K562 (cell line): ENCODE results near the gene USP44. TPM values are rescaled to one million over a fixed set of nuclear protein-coding genes. Genes with fewer than 3 reads are reported as not detected.

ENCODE experiments used
- ATF1 ChIP-seq, 2 experiments: fragments of 450-650 bp in 1 of 2; IDR thresholded peaks; 2 replicates each; pipeline ENCODE4 v1.6.1; 2016; ENCODE audit warnings: missing compliant biosample characterization in 1 of 2, missing genetic modification characterization in 1 of 2
- SMARCA5 ChIP-seq: fragments of 450-650 bp; IDR thresholded peaks from 2 replicates; pipeline ENCODE4 v1.6.1; 2016
- SP1 ChIP-seq: sonication (generic); formaldehyde crosslinking; IDR thresholded peaks from 2 replicates; pipeline ENCODE4 v1.8.1; 2022; ENCODE audit warnings: mild to moderate bottlenecking, missing genetic modification reagents
- TAF15 ChIP-seq: fragments of 200-400 bp; formaldehyde crosslinking; IDR thresholded peaks from 2 replicates; pipeline ENCODE4 v1.6.1; 2017; ENCODE audit warnings: mild to moderate bottlenecking, low read depth, low read length, moderate library complexity
- YY1 ChIP-seq, 3 experiments: IDR thresholded peaks; 2 replicates each; pipeline ENCODE4 v1.6.1; 2011; ENCODE audit warnings: low read length in 2 of 3, mild to moderate bottlenecking in 2 of 3, moderate library complexity in 2 of 3, borderline replicate concordance in 1 of 3, control low read depth in 1 of 3, low read depth in 1 of 3; ENCODE audit not compliant: insufficient read depth in 3 of 3, insufficient replicate concordance in 2 of 3, control insufficient read depth in 1 of 3, insufficient read length in 1 of 3; ENCODE audit errors: extremely low read depth in 1 of 3
- ZNF436 ChIP-seq: fragments of 250-450, 450-650 bp; sonication (Bioruptor Pico); formaldehyde crosslinking; IDR thresholded peaks from 2 replicates; pipeline ENCODE4 v1.7.0; 2020; ENCODE audit warnings: mild to moderate bottlenecking
- polyA plus RNA-seq, 8 experiments: library from polyadenylated mRNA; depleted of rRNA in 4 of 8; stranded (reverse) in 5 of 8; unstranded in 3 of 8; fragments of >200 nt; fragmentation: Nextera tagmentation in 2 of 8; fragmentation: Illumina TruSeq in 1 of 8; extraction: Ambion mirVana in 2 of 8; extraction: Trizol in 1 of 8; gene quantifications; 2 replicates each; pipeline versions ENCODE4 v1.2.1 to v1.2.3, GENCODE V29; 2011 to 2014; ENCODE audit warnings: inconsistent platforms in 1 of 8, missing spikeins in 1 of 8
- total RNA-seq, 7 experiments: library from RNA; depleted of rRNA in 6 of 7; stranded (reverse); fragments of >200 nt in 6 of 7; fragmentation: Illumina TruSeq in 2 of 7; extraction: Trizol in 2 of 7; gene quantifications; 2 replicates each; pipeline versions ENCODE4 v1.2.1 to v1.2.3, GENCODE V29; 2011 to 2021; ENCODE audit warnings: low replicate concordance in 1 of 7
- TF ChIP-seq, protein P1 (sequence below): IDR thresholded peaks from 3 replicates; pipeline ENCODE4 v1.6.1; 2011; ENCODE audit warnings: borderline replicate concordance, mild to moderate bottlenecking; ENCODE audit not compliant: insufficient read length, insufficient read depth
- TF ChIP-seq, protein P2 (sequence below): fragments of 150-350 bp; IDR thresholded peaks from 2 replicates; pipeline ENCODE4 v1.6.1; 2014; ENCODE audit warnings: low read depth, mild to moderate bottlenecking, low read length, borderline replicate concordance

USP44 gene
- total and polyA plus RNA-seq, 9 of the 15 experiments (the other 6 are each of a cell fraction or from before 2014, with no cell fraction given) = 2.1 to 5.7 (median 2.8) TPM

DNA sequence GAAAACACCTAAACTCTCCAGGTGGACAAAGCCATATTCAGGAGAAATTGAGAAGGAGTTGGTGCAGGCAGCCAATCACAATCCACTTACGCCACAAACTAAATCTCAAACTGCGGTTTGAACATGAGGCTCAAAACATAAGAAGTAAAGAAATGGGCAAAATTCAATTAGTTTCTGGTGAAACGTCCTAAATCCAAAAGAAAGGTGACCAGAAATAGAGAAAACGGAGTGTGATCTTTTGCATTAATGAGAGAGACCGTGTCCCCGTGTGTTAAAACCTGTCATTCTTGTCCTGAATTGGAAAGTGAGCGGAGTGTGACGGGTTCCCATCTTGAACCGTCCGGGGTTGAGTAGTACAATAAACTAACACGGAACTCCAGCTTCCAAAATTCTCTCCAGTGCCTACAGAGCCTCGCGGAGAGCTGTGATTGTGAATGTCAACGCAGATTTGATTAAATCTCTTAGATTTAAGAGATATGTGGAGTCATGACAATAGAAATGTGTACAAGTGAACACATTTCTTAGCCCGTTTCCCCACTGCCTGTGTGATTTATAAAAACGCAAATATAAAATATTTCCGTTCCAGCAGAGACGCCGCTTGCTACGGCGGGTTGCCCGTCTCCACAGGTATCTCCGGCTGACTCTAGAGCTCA lies 77.9 kb downstream of the USP44 start (continued):
- no peak for TF ChIP-seq TAF15
- no peak for TF ChIP-seq ZNF436 (CRISPR knock-in tag)
- TF ChIP-seq, protein P1, sequence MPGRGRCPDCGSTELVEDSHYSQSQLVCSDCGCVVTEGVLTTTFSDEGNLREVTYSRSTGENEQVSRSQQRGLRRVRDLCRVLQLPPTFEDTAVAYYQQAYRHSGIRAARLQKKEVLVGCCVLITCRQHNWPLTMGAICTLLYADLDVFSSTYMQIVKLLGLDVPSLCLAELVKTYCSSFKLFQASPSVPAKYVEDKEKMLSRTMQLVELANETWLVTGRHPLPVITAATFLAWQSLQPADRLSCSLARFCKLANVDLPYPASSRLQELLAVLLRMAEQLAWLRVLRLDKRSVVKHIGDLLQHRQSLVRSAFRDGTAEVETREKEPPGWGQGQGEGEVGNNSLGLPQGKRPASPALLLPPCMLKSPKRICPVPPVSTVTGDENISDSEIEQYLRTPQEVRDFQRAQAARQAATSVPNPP = no peak
- TF ChIP-seq, protein P2, sequence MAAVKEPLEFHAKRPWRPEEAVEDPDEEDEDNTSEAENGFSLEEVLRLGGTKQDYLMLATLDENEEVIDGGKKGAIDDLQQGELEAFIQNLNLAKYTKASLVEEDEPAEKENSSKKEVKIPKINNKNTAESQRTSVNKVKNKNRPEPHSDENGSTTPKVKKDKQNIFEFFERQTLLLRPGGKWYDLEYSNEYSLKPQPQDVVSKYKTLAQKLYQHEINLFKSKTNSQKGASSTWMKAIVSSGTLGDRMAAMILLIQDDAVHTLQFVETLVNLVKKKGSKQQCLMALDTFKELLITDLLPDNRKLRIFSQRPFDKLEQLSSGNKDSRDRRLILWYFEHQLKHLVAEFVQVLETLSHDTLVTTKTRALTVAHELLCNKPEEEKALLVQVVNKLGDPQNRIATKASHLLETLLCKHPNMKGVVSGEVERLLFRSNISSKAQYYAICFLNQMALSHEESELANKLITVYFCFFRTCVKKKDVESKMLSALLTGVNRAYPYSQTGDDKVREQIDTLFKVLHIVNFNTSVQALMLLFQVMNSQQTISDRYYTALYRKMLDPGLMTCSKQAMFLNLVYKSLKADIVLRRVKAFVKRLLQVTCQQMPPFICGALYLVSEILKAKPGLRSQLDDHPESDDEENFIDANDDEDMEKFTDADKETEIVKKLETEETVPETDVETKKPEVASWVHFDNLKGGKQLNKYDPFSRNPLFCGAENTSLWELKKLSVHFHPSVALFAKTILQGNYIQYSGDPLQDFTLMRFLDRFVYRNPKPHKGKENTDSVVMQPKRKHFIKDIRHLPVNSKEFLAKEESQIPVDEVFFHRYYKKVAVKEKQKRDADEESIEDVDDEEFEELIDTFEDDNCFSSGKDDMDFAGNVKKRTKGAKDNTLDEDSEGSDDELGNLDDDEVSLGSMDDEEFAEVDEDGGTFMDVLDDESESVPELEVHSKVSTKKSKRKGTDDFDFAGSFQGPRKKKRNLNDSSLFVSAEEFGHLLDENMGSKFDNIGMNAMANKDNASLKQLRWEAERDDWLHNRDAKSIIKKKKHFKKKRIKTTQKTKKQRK = no peak
- TF ChIP-seq ATF1 (CRISPR knock-in tag; IDR thresholded peaks at IDR 0.05) = no peak
- TF ChIP-seq ATF1 (tag; IDR thresholded peaks at IDR 0.05) = 0 out of 2 replicates have a peak, but pooled peaks have one; percentile 10
- no peak for TF ChIP-seq SMARCA5
- TF ChIP-seq YY1 (IDR thresholded peaks at IDR 0.05; ENCODE audit: borderline replicate concordance in 1 of 3, control insufficient read depth in 1 of 3, extremely low read depth in 1 of 3, insufficient read depth in 3 of 3, insufficient read length in 1 of 3, insufficient replicate concordance in 2 of 3, low read depth in 1 of 3, low read length in 2 of 3) = peak in 1 of 3 experiments; percentile 73
- TF ChIP-seq SP1 (CRISPR knock-in tag) = no peak
